KMS-11 (cell line): ENCODE measurements around the gene PKHD1.

Source experiments
- H2AFZ ChIP-seq: fragments of 200-600 bp; sonication (generic); 2 replicates; pipeline ENCODE4 v1.6.1; 2016; ENCODE audit warnings: antibody characterized with exemption, mixed run types, low read depth
- H3K27ac ChIP-seq: fragments of 200-600 bp; sonication (generic); 2 replicates; pipeline ENCODE4 v1.6.1; 2016; ENCODE audit warnings: mild to moderate bottlenecking, mixed run types
- H3K27me3 ChIP-seq: fragments of 200-600 bp; sonication (generic); 2 replicates; pipeline ENCODE4 v1.6.1; 2017; ENCODE audit warnings: mild to moderate bottlenecking, low read depth, mixed run types, moderate library complexity; ENCODE audit not compliant: insufficient read depth
- H3K36me3 ChIP-seq: fragments of 200-600 bp; sonication (generic); 2 replicates; pipeline ENCODE4 v1.6.1; 2017; ENCODE audit warnings: mild to moderate bottlenecking, mixed run types; ENCODE audit not compliant: insufficient read depth
- H3K4me1 ChIP-seq: fragments of 200-600 bp; sonication (generic); 2 replicates; pipeline ENCODE4 v1.6.1; 2016; ENCODE audit warnings: mild to moderate bottlenecking, low read depth, mixed run types; ENCODE audit not compliant: poor library complexity, severe bottlenecking
- H3K4me2 ChIP-seq: fragments of 200-600 bp; sonication (generic); 2 replicates; pipeline ENCODE4 v1.7.0; 2016; ENCODE audit warnings: mild to moderate bottlenecking, mixed run types
- H3K4me3 ChIP-seq: fragments of 200-600 bp; sonication (generic); IDR thresholded peaks from 2 replicates; pipeline ENCODE4 v1.6.1; 2017; ENCODE audit warnings: low read depth, low read length, mixed read lengths; ENCODE audit not compliant: insufficient read depth
- H3K79me2 ChIP-seq: fragments of 200-600 bp; sonication (generic); 2 replicates; pipeline ENCODE4 v1.6.1; 2016; ENCODE audit warnings: low read depth, mixed run types; ENCODE audit not compliant: insufficient read depth
- H3K9ac ChIP-seq: fragments of 200-600 bp; sonication (generic); 2 replicates; pipeline ENCODE4 v1.6.1; 2016; ENCODE audit warnings: mild to moderate bottlenecking, mixed run types
- H4K20me1 ChIP-seq: fragments of 200-600 bp; sonication (generic); 2 replicates; pipeline ENCODE4 v1.6.1; 2016; ENCODE audit warnings: mild to moderate bottlenecking, mixed run types; ENCODE audit not compliant: insufficient read depth
- CTCF ChIP-seq: fragments of 200-600 bp; sonication (generic); conservative IDR thresholded peaks from 2 replicates; pipeline ENCODE4 v1.6.1; 2017; ENCODE audit warnings: low read depth, mild to moderate bottlenecking, antibody characterized with exemption, low read length, moderate library complexity, mixed read lengths

Gene PKHD1

DNA sequence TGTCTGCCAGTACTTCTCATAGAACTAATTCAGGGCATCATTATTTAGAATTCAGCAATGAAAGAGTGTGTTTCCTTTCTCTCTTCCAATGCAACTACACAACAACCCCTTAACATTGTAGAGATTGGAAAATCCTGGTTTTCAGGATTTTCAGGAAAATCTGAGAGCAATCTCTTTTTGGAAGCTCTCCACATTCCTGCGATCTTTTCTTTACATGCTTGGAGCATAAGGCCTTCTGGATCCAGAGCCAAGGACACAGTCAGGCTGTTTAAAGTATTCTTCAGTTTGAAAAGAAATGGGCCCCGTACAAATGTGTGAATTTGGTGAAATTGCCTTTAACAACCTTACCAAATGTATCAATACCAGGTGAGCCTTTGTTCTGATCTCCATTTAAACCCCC, 469.7 kb downstream of the PKHD1 start:
- TF ChIP-seq CTCF = no peak
- H3K27ac ChIP-seq = no peak overlapping the region
- no peak overlapping the region for H3K9ac ChIP-seq

GRCh38 chr6:51616243-51616642, 471.2 kb downstream of the PKHD1 start:
- Histone ChIP-seq H3K27me3 (no peaks in the 10 kb centered on the region), H3K4me2 (no peak overlapping the region), H3K4me3 (no peak overlapping the region), H3K27ac (no peak overlapping the region), H2AFZ (no peak overlapping the region), H3K9ac (no peak overlapping the region), H3K4me1 (no peaks in the 10 kb centered on the region), H3K36me3 (no peaks in the 10 kb centered on the region), H3K79me2 (no peaks in the 10 kb centered on the region), H4K20me1 (no peaks in the 10 kb centered on the region)
- no peak for TF ChIP-seq CTCF

More for the DNA sequence above, 469.7 kb downstream of the PKHD1 start:
- Histone ChIP-seq H3K4me2 (no peak overlapping the region), H3K27me3 (no peaks in the 10 kb centered on the region), H2AFZ (no peak overlapping the region), H3K4me1 (no peaks in the 10 kb centered on the region), H3K4me3 (no peak overlapping the region), H3K79me2 (no peaks in the 10 kb centered on the region), H3K36me3 (no peaks in the 10 kb centered on the region), H4K20me1 (no peaks in the 10 kb centered on the region)

- Histone ChIP-seq H3K27me3 (no peaks in the 10 kb centered on the region), H3K79me2 (no peaks in the 10 kb centered on the region), H3K4me3 (no peak overlapping the region), H3K27ac (no peak overlapping the region), H3K9ac (no peak overlapping the region), H3K36me3 (no peaks in the 10 kb centered on the region), H3K4me1 (no peaks in the 10 kb centered on the region), H3K4me2 (no peak overlapping the region), H2AFZ (no peak overlapping the region), H4K20me1 (no peaks in the 10 kb centered on the region)
- TF ChIP-seq CTCF = no peak
These were observed 472.7 kb downstream of the PKHD1 start for GRCh38 chr6:51614725-51615124.

GRCh38 chr6:51613558-51613957, 473.9 kb downstream of the PKHD1 start:
- Histone ChIP-seq H3K4me3 (no peak overlapping the region), H4K20me1 (no peaks in the 10 kb centered on the region), H3K27me3 (no peaks in the 10 kb centered on the region), H3K79me2 (no peaks in the 10 kb centered on the region), H3K9ac (no peak overlapping the region), H3K4me1 (no peaks in the 10 kb centered on the region), H3K27ac (no peak overlapping the region), H3K36me3 (no peaks in the 10 kb centered on the region), H2AFZ (no peak overlapping the region), H3K4me2 (no peak overlapping the region)
- TF ChIP-seq CTCF = no peak
